Transverse colon (tissue), 4 donors: Measurements from ENCODE around the gene ECHS1. TPM values are rescaled to one million over a fixed set of nuclear protein-coding genes. Genes with fewer than 3 reads are reported as not detected.

ENCODE experiments used
- DNase-seq: peaks from one replicate; pipeline ENCODE4 v3.0.0-alpha.2; 2019
- H3K27ac ChIP-seq, 4 donors: fragments of 200-600 bp; sonication (generic); 2 replicates each; pipeline ENCODE4 v1.5.1; 2016 to 2018; ENCODE audit warnings: inconsistent platforms in 4 of 4
- H3K27me3 ChIP-seq: fragments of 200-600 bp; sonication (generic); 2 replicates; pipeline ENCODE4 v1.5.1; 2017; ENCODE audit warnings: inconsistent platforms
- H3K36me3 ChIP-seq, 4 donors: fragments of 200-600 bp; sonication (generic); 2 replicates each; pipeline ENCODE4 v1.5.1; 2017 to 2019; ENCODE audit warnings: inconsistent platforms in 4 of 4
- H3K4me1 ChIP-seq, 4 donors: fragments of 200-600 bp; sonication (generic); 2 replicates each; pipeline ENCODE4 v1.5.1; 2017 to 2020; ENCODE audit warnings: inconsistent platforms in 4 of 4
- H3K4me3 ChIP-seq, 4 donors: fragments of 200-600 bp; sonication (generic); 1 replicate in 1 of 4; 2 replicates in 3 of 4; pipeline versions ENCODE4 v1.5.1 to v1.6.1; 2017 to 2019; ENCODE audit warnings: inconsistent platforms in 4 of 4
- H3K9me3 ChIP-seq, 2 donors: fragments of 200-600 bp; sonication (generic); 2 replicates each; pipeline ENCODE4 v1.5.1; 2017 to 2019; ENCODE audit warnings: inconsistent platforms in 2 of 2
- CTCF ChIP-seq, 5 experiments: fragments of 200-600 bp in 3 of 5; fragments of 450-650 bp in 2 of 5; sonication (generic) in 3 of 5; IDR thresholded peaks; 1 replicate in 2 of 5; 2 replicates in 3 of 5; pipeline ENCODE4 v1.5.1; 2016 to 2017; ENCODE audit warnings: antibody characterized with exemption in 5 of 5, inconsistent platforms in 3 of 5, mild to moderate bottlenecking in 2 of 5, moderate library complexity in 1 of 5
- EP300 ChIP-seq: sonication (generic); formaldehyde crosslinking; IDR thresholded peaks from one replicate; pipeline ENCODE4 v1.6.1; 2017; ENCODE audit warnings: antibody characterized with exemption, low read depth
- POLR2A ChIP-seq: fragments of 450-650 bp; IDR thresholded peaks from one replicate; pipeline ENCODE4 v1.6.1; 2016; ENCODE audit warnings: antibody characterized with exemption, mild to moderate bottlenecking, moderate library complexity
- POLR2AphosphoS5 ChIP-seq, 3 donors: sonication (generic); formaldehyde crosslinking; IDR thresholded peaks; one replicate each; pipeline ENCODE4 v1.6.1; 2016; ENCODE audit warnings: antibody characterized with exemption in 3 of 3
- WGBS, 2 donors: methylation state at CpG; one replicate each; pipeline ENCODE4 v1.1.5; 2018; ENCODE audit warnings: low coverage in 1 of 2; 5-methylcytosine and 5-hydroxymethylcytosine counted together
- in situ Hi-C, 4 donors: fragments of 200-750 bp; cut with MboI; loops; one replicate each; pipeline versions ENCODE4 v1.15.0 to v1.15.1; 2017; ENCODE audit warnings: low sequenced_read_pairs in 3 of 4, low pct_ligation_motif_present in 1 of 4, low pct_unique_long_range_greater_than_20kb in 1 of 4
- intact Hi-C: fragments of 100-400 bp; cut with DNase I; formaldehyde crosslinking; loops from one replicate; pipeline ENCODE4 v1.15.1; 2023; ENCODE audit warnings: low total_unique reads
- total RNA-seq, 4 donors: library from RNA; depleted of rRNA; stranded (reverse); fragments of >200 nt; gene quantifications; one replicate each; pipeline ENCODE4 v1.1.0, GENCODE V29; 2016

Gene ECHS1
- total RNA-seq, 4 donors from 2014 or later: 48.3 to 165 (median 120) TPM

- intact Hi-C loops: no loop called here
- H3K4me3 ChIP-seq: peak overlapping the region in 3 of 4 donors; percentile 12 to 44 (median 25)
- peak; percentile 76 for DNase-seq
- peaks cover 0 to 7% (median 6%) of the 10 kb centered on the region in 4 donors for H3K4me1 ChIP-seq
- 11% methylated on average over 23 of the region's 51 CpGs; no CpG with 5 or more reads in 1 of the 2 donors for WGBS, 2 donors
- H3K36me3 ChIP-seq: no peaks in the 10 kb centered on the region
- H3K27ac ChIP-seq: no peak overlapping the region
- in situ Hi-C loops: loop anchor here in 2 of 4 donors (10.0 kb wide), 2 partner anchors 54 to 66 kb away; no protein-coding TSS in a partner anchor
- no peak for TF ChIP-seq POLR2AphosphoS5 (IDR thresholded peaks at IDR 0.05)
- TF ChIP-seq CTCF (IDR thresholded peaks at IDR 0.05): peak; percentile 68 to 79 (median 76)
- TF ChIP-seq EP300: no peak
- peaks cover 7% of the 10 kb centered on the region for H3K27me3 ChIP-seq
- H3K9me3 ChIP-seq: no peaks in the 10 kb centered on the region
Measured at GRCh38 chr10:133318494-133319127, 54.5 kb downstream of the ECHS1 start.

- no peak overlapping the region for H3K27ac ChIP-seq
- intact Hi-C loops: no loop called here
- H3K4me3 ChIP-seq: no peak overlapping the region
- WGBS, 2 donors: 87% methylated on average over 7 of the region's 7 CpGs; no CpG with 5 or more reads in 1 of the 2 donors
- DNase-seq: no peak
- H3K27me3 ChIP-seq: peaks cover 7% of the 10 kb centered on the region
- peaks cover 0 to 7% (median 0%) of the 10 kb centered on the region in 4 donors for H3K36me3 ChIP-seq
- peaks cover 0 to 7% (median 6%) of the 10 kb centered on the region in 4 donors for H3K4me1 ChIP-seq
- in situ Hi-C loops: loop anchor here in 2 of 4 donors (10.0 kb wide), 2 partner anchors 52 to 68 kb away; no protein-coding TSS in a partner anchor
- no peaks in the 10 kb centered on the region for H3K9me3 ChIP-seq
- TF ChIP-seq EP300 (no peak), POLR2AphosphoS5 (IDR thresholded peaks at IDR 0.05) (no peak), POLR2A (no peak), CTCF (IDR thresholded peaks at IDR 0.05) (no peak)
Measured at GRCh38 chr10:133316732-133317131, 56.4 kb downstream of the ECHS1 start.

- 88% methylated on average over 9 of the region's 9 CpGs; no CpG with 5 or more reads in 1 of the 2 donors for WGBS, 2 donors
- Histone ChIP-seq H3K4me3 (no peak overlapping the region), H3K27ac (no peak overlapping the region), H3K4me1 (peaks cover 0 to 7% (median 6%) of the 10 kb centered on the region in 4 donors), H3K9me3 (no peaks in the 10 kb centered on the region), H3K36me3 (peaks cover 0 to 9% (median 0%) of the 10 kb centered on the region in 4 donors), H3K27me3 (peaks cover 7% of the 10 kb centered on the region)
- intact Hi-C loops (no loop called here), in situ Hi-C loops (loop anchor here in 2 of 4 donors (10.0 kb wide), 2 partner anchors 51 to 69 kb away; no protein-coding TSS in a partner anchor)
- no peak for DNase-seq
- no peak for TF ChIP-seq POLR2A
- TF ChIP-seq CTCF (IDR thresholded peaks at IDR 0.05): no peak
- TF ChIP-seq EP300: no peak
- TF ChIP-seq POLR2AphosphoS5 (IDR thresholded peaks at IDR 0.05): no peak
Measured at GRCh38 chr10:133316266-133316665, 56.9 kb downstream of the ECHS1 start.

GRCh38 chr10:133315847-133316246, 57.3 kb downstream of the ECHS1 start:
- WGBS, 2 donors: 60 to 82% methylated on average over 2 to 5 of the region's 5 CpGs
- H3K27me3 ChIP-seq: peaks cover 7% of the 10 kb centered on the region
- in situ Hi-C loops (loop anchor here in 2 of 4 donors (10.0 kb wide), 2 partner anchors 51 to 69 kb away; no protein-coding TSS in a partner anchor), intact Hi-C loops (no loop called here)
- H3K9me3 ChIP-seq: no peaks in the 10 kb centered on the region
- peaks cover 0 to 9% (median 0%) of the 10 kb centered on the region in 4 donors for H3K36me3 ChIP-seq
- H3K27ac ChIP-seq: no peak overlapping the region
- no peak overlapping the region for H3K4me3 ChIP-seq
- TF ChIP-seq CTCF (IDR thresholded peaks at IDR 0.05) (no peak), POLR2AphosphoS5 (IDR thresholded peaks at IDR 0.05) (no peak), POLR2A (no peak), EP300 (no peak)
- DNase-seq: no peak
- H3K4me1 ChIP-seq: peaks cover 0 to 7% (median 6%) of the 10 kb centered on the region in 4 donors
